ENCODE results near the gene F8. TPM values are rescaled to one million over a fixed set of nuclear protein-coding genes. Genes with fewer than 3 reads are reported as not detected.
"Not testable (repeated sequence)": the region's sequence is repeated elsewhere in the genome, so short reads cannot be mapped to it uniquely, and the experiment has no call there.

F8 gene
- total RNA-seq, 1 experiment from 2014 or later: 9.3 TPM

- DNase-seq (ENCODE audit: low read depth): not testable (repeated sequence)
Observed at GRCh38 chrX:154816326-154816898, 206.1 kb downstream of the F8 start.

GRCh38 chrX:154815274-154815818 is 207.2 kb downstream of the F8 start:
- peak; percentile 63 for DNase-seq (ENCODE audit: low read depth)

DNA sequence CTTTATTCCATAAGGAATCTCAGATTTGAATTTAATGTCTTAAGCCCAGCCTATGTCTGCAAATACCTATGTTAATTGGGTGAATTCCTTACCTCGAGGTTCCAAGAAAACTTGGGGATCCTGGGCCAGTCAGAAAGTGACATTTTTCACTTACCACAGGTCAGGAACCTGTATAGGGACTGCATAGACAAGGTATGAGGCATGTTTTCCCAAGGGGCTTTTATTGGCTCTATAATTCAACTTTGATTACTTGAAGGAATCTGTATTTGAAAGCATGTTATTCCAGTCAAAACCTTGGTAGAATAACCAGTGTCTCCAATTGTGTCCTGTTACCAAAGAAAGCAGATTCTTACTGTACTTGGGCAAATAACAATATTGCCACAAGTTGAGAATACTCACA is 208.7 kb downstream of the F8 start:
- no peak for DNase-seq (ENCODE audit: low read depth)

DNA sequence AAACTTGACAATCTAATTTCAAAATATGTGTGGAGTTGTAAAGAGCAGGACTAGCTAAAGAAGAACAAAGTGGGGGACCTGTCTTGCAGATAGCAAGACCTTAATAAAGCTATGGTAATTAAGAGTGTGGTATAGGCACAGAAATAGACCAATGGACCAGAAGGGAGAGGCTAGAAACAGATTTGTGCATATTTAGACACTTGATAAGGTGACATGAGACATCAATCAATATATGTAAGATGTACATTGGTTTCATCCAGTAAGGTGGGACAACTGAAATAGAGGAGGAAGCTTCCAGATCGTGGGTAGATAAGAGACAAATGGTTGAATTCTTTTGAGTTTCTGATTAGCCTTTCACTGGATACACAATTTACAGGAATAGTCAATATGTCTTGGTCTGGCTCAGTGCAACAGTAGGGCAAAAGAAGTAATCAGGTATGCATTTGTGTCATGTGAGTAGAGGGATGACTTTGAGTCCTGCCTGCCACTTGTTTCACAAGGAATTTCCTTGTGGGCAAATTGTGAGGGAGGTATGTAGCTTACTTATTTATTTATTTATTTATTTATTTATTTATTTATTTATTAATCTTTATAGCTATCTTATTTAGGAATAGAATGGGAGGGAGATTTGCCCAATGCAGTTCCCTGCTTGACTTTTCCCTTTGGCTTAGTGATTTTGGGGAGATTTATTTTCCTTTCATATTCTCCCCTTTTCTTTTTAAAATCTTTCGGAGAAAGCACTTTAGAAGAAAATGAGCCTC is 210.0 kb downstream of the F8 start:
- no peak for DNase-seq (ENCODE audit: low read depth)

DNA sequence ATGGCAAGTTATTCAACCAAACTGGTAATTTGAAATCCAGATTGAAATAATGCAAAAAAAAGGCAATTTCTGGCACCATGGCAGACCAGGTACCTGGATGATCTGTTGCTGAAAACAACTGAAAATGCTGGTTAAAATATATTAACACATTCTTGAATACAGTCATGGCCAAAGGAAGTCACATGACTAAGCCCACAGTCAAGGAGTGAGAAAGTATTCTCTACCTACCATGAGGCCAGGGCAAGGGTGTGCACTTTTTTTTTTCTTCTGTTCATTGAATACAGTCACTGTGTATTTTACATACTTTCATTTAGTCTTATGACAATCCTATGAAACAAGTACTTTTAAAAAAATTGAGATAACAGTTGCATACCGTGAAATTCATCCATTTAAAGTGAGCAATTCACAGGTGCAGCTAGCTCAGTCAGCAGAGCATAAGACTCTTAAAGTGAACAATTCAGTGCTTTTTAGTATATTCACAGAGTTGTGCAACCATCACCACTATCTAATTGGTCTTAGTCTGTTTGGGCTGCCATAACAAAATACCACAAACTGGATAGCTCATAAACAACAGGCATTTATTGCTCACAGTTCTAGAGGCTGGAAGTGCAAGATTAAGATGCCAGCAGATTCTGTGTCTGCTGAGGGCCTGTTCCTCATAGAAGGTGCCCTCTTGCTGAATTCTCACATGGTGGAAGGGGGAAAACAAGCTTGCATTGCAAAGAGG is 212.4 kb downstream of the F8 start:
- peak; percentile 53 for DNase-seq (ENCODE audit: low read depth)

DNA sequence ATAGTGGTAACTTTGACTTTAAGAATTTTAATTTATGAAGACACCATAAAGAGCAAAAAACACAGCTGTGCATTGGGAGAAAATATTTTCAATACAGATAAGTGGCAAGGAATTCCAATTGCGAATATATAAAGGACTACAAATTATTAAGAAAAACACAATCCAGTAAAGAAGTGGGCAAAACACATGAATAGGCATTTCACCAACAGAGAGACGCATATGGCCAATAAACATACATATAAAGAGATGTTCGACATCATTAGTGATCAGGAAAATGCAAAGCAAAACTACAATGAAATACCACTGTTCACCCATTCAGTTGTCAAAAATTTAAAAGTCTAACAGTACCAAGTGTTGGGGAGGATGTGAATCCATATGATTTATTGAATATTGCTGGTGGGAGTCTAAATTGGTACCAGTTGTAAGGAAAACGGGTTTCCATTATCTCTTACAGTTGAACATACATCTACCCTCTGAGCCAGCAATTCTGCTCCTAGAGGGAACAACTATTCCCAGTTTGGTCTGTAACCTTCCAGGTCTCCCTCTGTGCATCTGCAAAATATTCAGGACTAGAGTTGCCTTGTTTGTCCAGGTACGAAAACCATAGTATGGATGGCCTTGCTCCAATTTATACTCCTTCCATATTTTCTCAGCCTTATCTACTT is 215.6 kb downstream of the F8 start:
- no peak for DNase-seq (ENCODE audit: low read depth)

- peak; percentile 55 for DNase-seq (ENCODE audit: low read depth)
Observed at GRCh38 chrX:154805696-154806091, 216.8 kb downstream of the F8 start.

DNA sequence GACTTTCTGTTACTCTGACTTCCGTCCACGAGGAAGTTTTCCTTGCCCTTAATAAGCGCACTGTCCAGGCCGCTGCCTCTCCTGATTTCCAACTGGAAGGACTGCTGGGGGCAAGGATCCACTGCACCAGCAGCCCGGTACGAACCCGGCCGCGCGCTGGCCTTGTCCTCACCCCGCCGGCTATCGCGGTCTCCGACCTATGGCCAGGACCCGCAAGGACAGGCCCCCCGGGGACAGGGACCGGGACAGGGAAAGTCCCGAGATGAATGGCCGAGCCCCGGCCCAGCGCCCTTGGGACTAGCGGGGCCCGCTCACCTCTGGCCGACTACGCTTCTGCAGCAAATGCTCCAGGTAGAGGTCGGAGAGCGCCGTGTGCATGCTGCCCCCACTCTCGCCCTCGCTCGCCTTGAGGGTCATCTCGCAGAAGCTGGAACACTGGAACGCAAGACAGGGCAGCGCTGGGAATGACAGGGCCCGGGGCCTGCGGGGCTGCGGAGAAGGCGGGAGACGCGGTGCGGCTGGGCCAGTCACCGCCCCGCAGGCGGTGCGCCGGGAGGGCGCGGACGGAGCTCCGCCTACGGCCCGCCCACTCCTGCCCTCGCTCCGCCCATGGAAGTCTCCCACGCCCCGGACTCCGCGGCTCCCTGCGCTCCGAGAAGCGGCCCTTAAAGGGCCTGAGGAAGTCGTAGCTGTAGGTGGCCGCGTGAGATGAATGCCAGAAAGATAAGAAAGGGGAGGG is 217.4 kb downstream of the F8 start, which contains the start of gene MPP1:
TSS of gene MPP1 (minus strand) at position 529 of the 739 bp plus-strand sequence. CDS start at position 417, 112 bp downstream.
- DNase-seq (ENCODE audit: low read depth): peak; percentile 80

GRCh38 chrX:154804261-154804956 is 218.1 kb downstream of the F8 start:
- DNase-seq (ENCODE audit: low read depth): peak; percentile 59

- no peak for DNase-seq (ENCODE audit: low read depth)
Observed at GRCh38 chrX:154802947-154803346, 219.6 kb downstream of the F8 start.

DNA sequence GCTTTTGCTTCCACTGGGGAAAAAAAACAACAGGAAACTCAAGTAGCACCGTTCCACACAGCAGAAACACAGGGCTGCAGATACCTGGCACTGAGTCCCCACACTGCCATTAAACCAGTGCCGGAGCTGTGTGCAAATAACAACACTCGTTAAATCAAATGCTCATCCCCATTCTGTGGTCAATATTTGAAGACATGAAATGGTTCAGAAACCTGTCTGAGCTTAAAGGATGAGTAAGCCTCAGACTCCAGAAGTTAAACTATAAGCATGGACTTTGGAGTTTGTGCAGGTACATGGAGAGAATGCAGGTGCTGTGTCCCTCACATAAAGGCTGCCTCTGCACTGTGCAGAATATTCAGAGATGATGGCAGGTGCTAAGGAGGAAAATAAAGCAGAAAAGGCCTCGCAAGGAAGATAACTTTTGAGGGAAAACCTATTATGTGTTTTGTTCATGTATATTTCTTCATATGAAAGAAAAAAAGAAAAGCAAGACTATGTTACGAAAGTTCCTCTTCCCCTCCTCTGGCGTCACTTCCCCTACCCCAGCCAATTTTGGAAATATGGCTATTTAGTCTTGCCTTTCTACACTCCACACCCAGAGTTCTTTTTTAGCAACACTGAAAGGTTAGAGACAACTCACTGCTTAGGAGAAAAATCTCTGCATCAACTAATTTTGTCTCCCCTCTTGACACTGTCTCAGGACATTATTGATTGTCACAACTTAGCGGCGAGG is 221.9 kb downstream of the F8 start:
- no peak for DNase-seq (ENCODE audit: low read depth)

DNA sequence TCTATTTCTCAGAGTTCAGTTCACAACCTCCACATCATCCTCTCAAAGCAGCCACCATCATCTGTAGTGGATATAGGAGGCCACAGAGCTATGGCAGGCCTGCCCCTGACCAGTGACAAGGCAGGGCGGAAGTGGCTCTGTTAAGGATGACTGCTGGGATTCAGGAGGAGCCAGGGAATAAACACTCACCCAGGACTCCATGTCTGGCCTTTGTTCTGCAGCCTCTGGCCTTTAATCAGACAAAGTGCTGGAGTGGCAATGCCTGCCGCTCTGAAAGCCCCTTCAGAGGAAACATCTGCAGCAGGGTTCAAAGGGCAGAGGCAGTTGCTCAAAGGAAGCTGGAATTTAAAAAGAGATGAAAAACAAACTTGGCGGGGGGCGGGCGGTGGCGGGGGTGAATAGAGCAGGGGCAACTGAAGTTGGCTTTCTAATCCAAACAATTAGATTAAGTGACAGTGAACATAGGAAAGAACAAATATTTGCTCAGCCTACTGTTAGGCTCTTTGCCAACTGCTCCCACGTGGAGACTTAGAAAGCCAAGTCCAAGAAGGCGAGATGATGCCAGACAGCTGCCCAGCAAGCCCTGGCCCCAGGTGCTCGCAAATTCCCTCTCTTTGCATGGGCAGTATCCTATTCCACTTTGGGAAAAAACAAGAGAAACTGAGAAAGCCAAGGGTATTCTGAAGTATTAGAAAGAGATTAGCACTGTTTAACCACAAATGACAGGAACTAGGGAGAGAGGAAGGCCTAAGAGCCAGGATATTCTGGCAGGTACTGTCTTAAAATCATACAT is 222.8 kb downstream of the F8 start:
- peak; percentile 54 for DNase-seq (ENCODE audit: low read depth)

GRCh38 chrX:154797006-154797405 is 225.5 kb downstream of the F8 start:
- peak; percentile 67 for DNase-seq (ENCODE audit: low read depth)

DNA sequence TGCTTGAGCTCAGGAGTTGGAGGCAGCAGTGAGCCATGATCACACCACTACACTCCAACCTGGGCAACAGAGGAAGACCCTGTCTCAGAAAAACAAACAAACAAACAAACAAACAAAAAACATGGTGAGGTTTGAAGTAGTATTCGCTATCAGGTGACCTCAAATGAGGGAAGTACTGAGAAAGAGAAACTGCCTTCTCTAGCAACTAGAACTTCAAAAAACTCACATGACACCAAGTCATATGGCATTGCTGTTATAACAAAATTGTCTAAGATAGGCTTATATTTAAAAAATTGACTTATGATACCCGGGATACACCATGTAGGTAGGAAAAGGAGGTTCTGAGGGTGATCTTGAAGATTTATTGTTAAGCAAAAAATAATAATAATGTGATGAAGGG is 227.5 kb downstream of the F8 start:
- DNase-seq (ENCODE audit: low read depth): no peak

- no peak for DNase-seq (ENCODE audit: low read depth)
Observed at GRCh38 chrX:154793084-154793795, 229.3 kb downstream of the F8 start.

GRCh38 chrX:154791939-154792338 is 230.6 kb downstream of the F8 start:
- DNase-seq (ENCODE audit: low read depth): no peak

DNA sequence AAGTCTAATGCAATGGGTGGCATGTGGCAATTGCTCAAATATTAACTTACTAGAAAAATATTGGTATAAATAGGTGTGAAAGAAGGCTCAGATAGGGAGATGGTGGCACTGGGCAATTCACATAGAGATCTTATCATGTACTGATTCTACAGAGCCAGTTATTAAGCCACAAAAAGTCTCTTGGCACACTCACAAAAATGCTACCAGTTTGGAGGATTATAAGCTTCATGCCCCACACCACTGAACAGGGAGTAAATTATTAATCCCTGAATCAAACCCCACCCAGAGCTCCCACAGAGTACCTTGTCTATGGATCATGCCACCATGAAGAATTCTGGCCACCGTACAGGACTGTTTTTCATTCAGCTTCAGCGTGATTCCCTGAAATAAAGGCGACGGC is 231.1 kb downstream of the F8 start:
- DNase-seq (ENCODE audit: low read depth): no peak

All from M059J (cell line).